Activated effector memory CD4-positive, alpha-beta T cell treated with anti-CD3 and anti-CD28 coated beads, Interleukin-2, amount 50 U/mL, for 16 hours (primary cell): Measurements from ENCODE around the gene GPR155.

Experiments used
- DNase-seq: peaks from one replicate; pipeline ENCODE4 v3.0.0-alpha.2; 2020

The GPR155 gene

DNA sequence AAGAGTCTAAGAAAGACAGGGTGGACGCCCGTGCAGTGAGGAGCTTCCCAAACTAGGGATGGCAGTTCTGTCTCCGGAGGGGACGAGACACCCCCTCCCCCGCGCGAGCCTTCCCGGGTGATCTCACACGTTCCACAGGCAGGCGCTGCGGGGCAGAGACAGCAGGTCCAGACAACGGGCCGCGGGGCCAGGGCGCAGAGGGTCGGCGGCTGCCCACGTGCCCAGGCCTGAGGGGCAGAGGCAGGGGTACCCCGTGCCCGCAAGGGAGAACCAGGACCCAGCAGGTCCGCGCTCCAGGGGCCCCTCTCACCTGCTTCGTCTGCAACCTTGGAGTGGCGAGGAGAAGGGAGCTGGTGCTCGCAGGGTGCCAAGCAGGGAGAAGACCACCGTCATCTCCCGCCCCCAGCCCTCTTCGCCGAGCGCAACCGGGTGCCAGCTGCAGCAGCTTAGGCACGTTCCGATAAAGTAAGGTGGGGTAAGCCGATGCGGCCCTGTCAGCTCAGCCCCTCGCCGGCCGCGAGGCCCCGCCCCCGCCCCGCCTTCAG, at the start of gene GPR155:
GPR155 (minus strand) TSS at position 467 of the 545 bp plus-strand sequence. CDS start 5,073 bp downstream, outside the sequence.
- peak; percentile 82 for DNase-seq

GRCh38 chr2:174535757-174536703, 49.2 kb upstream of the GPR155 start:
- DNase-seq = no peak

DNA sequence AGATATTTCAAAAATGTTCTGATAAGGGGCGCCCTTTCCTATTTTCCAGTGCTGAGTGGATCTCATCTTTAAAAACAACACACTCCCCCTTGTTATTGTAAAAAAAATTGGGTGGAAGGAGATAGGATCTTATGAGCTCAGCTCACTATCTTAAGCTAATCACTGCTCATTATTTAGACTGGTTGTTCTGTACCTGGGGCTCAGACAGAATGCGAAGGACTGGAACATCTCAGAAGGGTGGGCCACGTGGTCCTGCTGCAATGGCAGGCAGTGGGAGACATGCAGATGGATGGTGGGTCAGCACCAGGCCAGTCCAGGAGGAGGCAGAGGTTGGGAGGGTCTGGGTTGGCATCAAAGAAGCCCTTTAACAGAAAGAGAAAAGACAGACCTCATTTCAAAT, 48.3 kb upstream of the GPR155 start:
- no peak for DNase-seq

DNA sequence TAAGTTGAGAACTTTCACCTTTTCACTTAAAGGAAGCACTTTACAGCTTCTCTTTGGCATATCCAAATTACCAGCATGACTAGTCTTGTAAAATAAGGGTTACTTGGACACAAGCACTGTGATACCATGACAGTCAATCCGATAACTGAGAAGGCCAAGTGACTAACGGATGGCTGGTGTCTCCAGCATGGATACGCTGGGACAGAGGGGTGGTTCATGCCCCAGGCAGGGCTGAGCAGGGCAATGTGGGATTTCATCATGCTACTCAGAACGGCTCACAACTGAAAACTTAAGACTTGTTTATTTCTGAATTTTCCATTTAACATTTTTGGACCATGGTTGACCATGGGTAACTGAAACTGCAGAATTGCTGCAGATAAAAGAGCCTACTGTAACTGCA, 43.1 kb upstream of the GPR155 start:
- DNase-seq = no peak

DNA sequence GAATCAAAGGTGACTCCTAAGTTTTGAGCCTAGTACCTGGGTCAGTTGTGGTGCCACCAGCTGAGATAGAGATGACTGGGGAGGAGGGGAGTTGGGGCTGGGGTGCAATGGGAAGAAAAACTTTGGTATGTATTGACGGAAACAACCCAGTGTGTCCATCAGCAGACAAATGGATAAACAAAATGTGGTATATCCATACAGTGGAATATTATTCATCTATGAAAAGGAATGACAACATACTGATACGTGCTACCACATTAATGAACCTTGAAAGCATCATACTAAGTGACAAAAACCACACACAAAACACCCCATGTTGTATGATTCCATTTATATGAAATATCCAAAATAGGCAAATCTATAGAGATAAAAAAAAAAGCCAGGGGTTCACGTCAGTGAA, 41.1 kb upstream of the GPR155 start:
- DNase-seq = no peak

DNA sequence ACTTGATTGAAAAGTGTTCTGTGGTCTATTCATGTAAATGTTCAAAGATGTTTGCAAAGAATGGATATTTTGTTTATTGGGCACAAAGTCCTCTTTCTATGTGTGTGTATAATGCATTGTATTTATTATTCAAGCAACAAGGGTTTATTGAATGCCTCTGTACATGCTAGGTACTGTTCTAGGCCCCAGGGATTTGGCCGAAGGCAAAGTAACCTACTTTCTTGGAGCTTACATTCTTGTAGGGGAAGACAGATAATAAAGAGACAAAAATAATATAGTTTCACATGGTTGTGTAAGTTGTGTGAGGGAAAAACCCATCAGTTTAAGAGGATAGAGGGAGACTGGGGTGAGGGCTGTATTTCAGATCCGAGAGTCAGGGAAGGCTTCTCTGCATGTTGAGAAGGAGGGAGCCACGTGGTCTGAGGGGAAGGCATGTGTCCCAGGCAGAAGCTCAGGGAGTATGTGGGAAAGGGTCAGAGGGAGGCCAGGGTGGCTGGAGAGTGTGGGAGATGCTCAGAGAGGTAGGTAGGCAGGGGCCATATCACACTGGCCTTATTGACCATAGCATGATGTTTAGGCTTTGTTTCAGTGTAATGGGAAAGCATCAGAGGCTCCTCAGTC, 40.4 kb upstream of the GPR155 start:
- no peak for DNase-seq

GRCh38 chr2:174524527-174524926, 37.7 kb upstream of the GPR155 start:
- DNase-seq = no peak

DNA sequence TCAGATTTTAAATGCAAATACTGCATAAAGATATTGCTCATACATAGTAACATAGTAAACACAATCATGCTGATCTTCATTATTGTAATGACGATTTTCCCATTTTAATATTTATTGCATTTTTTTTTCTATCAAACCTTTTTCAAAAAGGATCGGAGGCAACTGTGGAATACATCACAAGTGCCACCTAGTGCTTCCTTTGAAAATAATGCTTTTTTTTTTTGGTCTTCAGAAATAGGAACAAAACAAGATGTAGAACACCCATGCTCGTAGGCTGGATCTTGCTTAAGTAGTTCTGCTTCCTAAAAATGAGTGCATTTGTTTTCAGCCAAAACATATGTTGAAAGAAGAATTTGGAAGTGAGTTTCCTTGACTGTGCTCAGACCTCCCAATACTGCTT, 35.7 kb upstream of the GPR155 start:
- no peak for DNase-seq

- no peak for DNase-seq
Measured at GRCh38 chr2:174518395-174518794, 31.6 kb upstream of the GPR155 start.

DNA sequence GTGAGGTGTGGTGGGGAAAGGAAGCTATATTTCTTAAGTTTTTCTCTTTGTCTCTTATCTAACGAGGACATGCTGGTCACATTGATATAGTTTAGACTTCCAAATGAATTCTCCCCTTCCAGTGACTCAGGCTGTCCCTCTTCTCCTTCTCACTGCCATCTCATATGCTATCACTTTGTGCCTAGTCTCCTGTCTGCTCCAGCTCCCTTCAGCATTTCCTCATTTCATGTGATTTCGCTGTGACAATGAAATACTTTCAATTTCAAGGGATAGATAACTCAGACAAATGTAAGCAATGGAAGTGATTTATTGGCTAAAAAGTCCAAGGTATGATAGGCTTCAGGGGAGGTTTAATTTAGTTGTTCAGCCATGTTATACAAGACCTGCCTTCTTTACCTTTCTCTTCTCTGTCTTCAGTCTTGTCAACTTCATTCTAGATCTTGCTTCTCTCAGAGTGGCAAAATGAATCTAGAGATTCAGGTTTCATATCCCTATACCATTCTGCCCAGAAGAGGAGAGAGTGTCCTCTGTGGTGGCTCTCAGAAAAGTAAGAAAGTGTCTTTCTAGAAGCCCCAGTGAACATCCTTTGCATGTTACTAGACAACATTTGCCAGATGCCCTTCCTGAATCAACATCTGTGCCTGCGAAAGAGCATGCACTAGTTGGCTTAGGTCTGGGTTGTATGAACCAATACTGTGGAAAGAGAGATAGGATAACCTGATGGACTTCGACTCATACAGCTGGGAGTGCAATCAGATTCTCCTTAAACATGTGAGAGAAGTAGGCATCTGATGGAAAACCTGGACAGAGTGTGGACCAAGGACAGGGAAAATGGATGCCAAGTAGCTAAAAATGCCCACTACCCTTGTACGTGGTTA, 29.9 kb upstream of the GPR155 start:
- DNase-seq = no peak

DNA sequence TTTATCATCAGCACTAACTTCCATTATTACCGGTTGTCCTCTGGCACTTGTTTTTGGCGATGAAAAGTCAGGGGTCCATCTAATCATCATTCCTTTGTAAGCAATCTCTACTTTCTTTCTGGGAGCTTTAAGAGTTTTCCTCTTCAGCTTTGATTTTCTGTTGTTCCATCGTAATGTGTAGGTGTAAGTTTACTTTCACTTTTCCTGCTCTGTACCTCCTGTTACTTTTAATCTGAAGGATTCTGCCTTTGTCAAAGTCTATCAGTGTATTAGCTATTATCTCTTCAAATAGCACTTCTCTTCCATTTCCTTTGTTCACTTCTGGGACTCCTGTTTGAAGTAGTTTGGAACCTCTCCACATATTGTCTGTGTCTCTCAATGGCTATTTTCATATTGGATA, 25.5 kb upstream of the GPR155 start:
- no peak for DNase-seq

- no peak for DNase-seq
Measured at GRCh38 chr2:174511580-174512260, 24.9 kb upstream of the GPR155 start.

DNA sequence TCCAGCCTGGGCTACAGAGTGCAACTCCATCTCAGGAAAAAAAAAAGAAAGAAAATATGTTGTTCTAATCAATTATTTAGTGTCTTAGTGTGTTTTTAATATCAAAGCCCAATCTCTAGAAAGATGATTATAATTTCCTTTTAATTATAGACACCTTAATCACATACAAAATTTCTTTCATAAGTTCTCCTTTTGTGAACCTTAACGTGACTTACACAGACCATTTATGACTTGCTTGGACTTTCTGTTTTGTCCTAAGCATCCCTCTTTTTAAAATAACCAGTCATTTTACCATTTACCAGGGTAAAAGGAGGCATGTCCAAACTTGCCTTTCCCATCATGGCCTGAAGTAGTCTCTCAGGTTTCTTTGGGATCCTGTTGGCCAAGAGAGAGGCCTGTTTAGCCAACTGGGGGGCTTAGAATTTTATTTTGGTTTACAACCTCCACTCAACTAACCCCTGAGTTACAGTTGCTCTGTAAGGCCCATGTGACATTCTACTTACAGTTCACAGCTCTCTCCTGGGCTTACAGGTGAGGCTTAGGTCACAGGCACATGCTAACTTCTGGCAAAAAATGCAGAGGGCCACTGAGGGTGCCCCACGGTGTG, 23.9 kb upstream of the GPR155 start:
- DNase-seq = no peak

- DNase-seq = no peak
Measured at GRCh38 chr2:174503161-174503809, 16.5 kb upstream of the GPR155 start.

- no peak for DNase-seq
Measured at GRCh38 chr2:174499371-174499770, 12.5 kb upstream of the GPR155 start.

DNA sequence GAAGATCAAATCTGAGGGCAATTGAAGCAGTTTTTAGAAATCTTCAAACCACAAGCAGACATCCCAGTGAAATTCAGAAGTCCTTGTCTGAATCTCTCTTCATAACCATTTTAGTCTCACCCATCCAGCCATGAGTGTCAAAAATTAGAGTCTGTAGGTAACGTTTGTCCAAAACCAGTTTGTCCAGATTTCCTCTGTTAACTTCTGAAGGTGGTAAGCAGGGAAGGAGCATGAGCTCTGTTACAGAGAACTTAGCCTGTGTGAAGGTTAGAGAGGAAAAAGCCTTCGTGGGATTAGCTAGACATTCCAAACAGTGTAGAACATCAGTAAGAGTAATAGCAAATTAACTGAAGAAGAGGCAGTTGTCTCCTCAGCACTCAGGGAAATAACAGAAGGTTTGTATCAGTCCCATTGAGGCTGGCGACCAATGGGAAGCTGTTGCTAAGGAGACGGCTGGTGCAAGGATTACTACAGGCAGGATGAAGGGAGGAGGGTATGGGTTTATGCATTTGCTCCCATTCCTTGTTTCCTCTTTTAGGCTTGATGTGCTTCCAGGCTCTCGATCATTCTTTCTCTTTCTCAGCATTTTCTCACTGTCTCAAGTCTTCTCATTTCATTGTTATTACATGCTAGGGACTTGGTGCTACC, 8.7 kb upstream of the GPR155 start:
- DNase-seq = no peak

DNA sequence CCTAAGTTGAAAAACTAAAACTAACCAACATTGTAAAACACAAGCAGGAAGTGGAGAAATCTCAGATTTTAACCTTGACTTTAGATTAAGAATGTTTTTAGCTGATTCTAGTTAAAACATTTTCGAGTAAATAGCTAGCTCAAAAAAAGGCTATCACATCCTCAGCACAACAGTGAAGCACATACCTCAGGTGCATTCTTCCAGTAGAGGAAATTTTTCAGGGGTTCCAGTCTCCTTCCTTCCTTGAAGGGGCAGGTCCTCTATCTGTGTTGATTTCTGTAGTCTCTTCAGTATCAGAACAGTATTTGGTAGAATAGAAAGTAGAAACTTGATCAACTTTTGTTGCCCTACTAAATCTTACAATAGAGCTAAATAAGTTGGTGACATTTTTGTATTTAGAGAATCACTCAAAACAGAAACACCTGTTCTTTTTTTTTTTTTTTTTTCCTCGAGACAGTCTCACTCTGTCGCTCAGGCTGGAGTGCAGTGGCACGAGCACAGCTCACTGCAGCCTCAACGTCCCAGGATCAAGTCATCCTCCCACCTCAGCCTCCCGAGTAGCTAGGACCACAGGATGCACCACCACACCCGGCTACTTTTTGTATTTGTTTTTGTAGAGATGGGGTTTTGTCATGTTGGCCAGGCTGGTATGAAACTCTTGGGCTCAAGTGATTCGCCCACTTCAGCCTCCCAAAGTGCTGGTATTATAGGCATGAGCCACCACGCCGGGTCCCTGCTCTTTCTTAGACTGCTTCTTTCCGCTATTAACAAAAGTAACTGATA, 6.9 kb upstream of the GPR155 start:
- DNase-seq = peak; percentile 67

DNA sequence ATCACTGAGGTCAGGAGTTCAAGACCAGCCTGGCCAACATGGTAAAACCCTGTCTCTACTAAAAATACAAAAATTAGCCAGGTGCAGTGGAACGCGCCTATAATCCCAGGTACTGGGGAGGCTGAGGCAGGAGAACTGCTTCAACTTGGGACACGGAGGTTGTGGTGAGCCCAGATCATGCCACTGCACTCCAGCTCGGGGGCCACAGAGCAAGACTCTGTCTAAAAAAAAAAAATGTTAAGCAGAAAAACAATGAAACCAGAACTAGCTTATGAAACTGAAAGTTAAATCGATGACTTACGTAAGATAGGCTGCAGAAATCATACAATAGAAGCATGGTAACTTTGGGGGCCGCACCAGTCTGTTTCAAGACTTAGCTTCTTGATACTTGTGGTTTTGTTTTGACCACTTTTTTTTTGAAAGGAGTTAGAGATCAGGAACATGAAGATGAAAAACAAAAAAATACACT, 6.2 kb upstream of the GPR155 start:
- peak; percentile 82 for DNase-seq

- DNase-seq = no peak
Measured at GRCh38 chr2:174491947-174492346, 5.1 kb upstream of the GPR155 start.

- DNase-seq = no peak
Measured at GRCh38 chr2:174490051-174490450, 3.2 kb upstream of the GPR155 start.
